GM18951 (cell line): ENCODE measurements around the gene AKR1A1.
"Not testable (repeated sequence)": the region's sequence is repeated elsewhere in the genome, so short reads cannot be mapped to it uniquely, and the experiment has no call there.

Experiments used
- POLR2A ChIP-seq: IDR thresholded peaks from 4 replicates; pipeline ENCODE4 v1.6.1; 2011; ENCODE audit warnings: mild to moderate bottlenecking; ENCODE audit not compliant: insufficient read length, insufficient read depth; ENCODE audit errors: extremely low read depth
- in situ Hi-C: fragments of 300-500 bp; cut with MboI; formaldehyde crosslinking; loops from one replicate; pipeline ENCODE4 v1.12.0; 2022; ENCODE audit warnings: low sequenced_read_pairs, mixed read lengths, inconsistent platforms; ENCODE audit not compliant: unreplicated experiment

AKR1A1 gene

DNA sequence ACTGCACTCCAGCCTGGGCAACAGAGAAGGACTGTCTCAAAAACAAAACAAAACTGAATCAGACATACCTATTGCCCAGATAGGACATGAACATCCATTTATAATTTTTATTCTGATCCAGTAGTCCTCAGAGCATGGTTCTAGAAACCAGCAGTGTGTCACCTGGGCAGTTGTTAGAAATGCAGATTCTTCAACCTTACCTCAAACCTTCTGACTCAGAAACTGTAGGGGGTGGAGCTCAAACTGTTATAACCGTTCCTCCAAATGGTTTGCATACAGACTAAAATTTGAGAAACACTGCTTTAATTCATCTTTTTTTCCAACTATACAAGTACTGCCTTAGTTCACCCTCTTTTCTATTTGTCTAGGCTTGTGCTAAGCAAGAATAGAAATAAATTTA, 39.2 kb downstream of the AKR1A1 start:
- no peak for TF ChIP-seq POLR2A
- in situ Hi-C loops: loop anchor here (10.0 kb wide), 1 partner anchor 225 kb away; no protein-coding TSS in a partner anchor

DNA sequence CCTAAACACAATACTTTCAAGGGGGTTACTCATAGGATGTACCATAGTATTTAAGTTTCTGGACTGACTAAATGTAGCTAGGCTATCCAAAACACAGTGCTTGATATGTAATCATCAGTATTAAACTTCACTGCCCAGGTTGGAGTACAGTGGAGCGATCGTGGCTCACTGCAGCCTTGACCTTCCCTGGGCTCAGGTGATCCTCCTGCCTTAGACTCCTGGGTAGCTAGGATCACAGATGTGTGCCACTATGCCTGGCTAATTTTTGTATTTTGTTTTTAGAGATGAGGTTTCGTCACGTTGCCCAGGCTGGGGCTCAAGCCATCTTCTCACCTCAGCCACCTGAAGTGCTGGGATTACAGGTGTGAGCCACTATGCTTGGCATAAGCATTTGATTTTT, 43.8 kb downstream of the AKR1A1 start:
- in situ Hi-C loops: no loop called here
- no peak for TF ChIP-seq POLR2A

DNA sequence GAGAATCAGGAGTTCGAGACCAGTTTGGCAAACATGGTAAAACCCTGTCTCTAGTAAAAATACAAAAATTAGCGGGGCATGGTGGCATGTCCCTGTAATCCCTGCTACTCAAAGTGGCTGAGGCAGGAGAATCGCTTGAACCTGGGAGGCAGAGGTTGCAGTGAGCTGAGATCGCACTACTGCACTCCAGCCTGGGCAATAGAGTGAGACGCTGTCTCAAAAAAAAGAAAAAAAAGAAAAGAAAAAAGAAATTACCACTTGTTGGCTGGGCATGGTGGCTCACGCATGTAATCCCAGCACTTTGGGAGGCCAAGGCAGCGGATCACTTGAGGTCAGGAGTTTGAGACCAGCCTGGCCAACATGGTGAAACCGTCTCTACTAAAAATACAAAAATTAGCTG, 46.1 kb downstream of the AKR1A1 start:
- in situ Hi-C loops: not testable (repeated sequence)

DNA sequence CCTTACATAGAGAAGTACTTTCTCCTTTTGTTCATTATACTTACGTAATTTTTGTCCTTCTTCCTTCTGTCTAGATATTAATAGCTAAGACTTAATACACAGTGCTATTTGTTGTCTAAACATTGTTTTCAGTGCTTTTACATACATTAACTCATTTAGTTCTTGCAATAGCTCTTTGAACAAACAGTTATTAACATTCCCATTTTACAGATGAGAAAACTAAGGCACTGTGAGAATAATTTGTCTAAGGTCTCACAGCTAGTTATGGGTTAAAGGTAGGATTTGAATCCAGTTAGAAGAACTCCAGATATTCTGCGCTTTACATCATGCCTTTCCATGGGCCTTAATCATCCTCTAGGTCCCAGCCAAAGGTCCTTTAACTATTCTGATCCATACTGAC, 53.6 kb downstream of the AKR1A1 start:
- TF ChIP-seq POLR2A: no peak
- in situ Hi-C loops: no loop called here

DNA sequence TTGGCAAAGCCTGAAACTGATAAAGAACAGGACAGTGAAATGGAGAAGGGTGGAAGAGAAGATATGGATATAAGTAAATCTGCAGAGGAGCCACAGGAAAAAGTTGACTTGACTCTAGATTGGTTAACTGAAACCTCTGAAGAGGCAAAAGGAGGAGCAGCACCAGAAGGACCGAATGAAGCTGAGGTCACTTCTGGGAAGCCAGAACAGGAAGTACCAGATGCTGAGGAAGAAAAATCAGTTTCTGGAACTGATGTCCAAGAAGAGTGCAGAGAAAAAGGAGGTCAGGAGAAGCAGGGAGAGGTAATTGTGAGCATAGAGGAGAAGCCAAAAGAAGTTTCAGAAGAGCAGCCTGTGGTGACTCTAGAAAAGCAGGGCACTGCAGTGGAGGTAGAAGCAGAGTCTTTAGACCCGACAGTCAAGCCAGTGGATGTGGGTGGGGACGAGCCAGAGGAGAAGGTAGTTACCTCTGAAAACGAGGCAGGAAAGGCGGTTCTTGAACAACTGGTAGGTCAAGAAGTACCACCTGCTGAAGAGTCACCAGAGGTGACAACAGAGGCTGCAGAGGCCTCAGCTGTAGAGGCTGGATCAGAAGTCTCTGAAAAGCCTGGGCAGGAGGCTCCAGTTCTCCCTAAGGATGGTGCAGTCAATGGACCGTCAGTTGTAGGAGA, 56.9 kb downstream of the AKR1A1 start:
- in situ Hi-C loops: no loop called here
- TF ChIP-seq POLR2A: no peak

DNA sequence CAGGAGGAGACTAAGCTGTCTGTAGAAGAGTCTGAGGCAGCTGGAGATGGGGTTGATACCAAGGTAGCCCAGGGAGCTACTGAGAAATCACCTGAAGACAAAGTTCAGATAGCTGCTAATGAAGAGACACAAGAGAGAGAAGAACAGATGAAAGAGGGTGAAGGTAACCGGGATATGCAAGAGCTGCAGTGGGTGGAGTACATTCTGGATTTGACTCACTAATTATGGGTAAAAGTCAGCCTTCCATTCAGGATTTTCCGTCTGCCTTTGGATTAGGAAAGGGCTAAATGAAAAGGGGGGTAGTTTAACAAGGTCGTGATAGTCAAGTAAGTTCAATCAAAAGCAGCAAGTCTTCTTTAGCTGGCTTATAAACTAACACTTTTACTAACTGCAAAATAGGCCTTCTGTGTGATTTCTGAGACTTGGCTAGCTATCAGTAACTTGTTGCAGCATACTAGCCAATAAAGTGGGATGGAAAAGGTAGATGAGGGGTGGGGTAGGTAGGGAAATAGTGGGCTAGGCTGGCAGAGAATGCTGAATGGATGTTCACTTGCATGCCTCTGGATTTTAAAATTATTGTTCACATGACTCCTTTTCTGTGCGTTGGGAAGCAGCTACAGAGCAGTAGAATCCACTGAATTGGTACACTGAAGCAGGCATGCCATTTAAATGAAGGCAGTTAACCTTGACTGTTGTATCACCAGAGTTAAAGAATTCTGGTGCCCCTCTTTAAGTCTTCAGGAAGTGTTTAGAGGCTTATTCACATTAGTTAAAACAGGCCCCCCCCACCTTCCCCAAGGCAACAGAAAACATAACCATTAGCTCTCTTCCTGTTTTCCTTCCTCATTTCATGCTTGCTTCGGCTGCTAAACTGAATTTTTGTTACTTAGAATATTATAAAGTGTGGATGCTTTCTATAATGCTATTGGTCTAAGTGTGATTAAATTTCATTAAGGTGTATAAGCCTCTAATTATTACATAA, 57.8 kb downstream of the AKR1A1 start:
- no peak for TF ChIP-seq POLR2A
- in situ Hi-C loops: no loop called here

DNA sequence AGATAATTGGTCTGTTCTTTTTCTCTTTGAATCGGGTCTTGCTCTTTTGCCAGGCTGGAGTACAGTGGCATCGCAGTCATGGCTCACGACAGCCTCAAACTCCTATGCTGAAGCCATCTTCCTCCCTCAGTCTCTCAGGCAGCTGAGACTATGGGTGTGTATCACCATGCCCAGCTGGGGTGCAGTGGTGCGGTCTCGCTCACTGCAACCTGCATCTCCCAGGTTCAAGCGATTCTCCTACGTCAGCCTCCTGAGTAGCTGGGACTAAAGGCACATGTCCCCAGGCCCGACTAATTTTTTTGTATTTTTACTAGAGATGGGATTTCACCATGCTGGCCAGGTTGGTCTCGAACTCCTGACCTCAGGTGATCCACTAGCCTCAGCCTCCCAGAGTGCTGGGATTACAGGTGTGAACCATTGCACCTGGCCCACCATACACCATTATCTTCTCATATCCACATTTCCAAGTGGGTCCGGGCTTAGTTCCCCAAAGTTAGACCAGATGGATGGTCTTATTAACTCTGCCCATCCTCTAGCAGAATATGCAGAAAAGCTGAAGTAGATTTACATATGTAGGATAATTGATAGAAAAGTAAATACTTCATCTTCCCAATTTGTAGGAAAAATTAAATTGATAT, 60.1 kb downstream of the AKR1A1 start:
- in situ Hi-C loops: no loop called here
- no peak for TF ChIP-seq POLR2A

DNA sequence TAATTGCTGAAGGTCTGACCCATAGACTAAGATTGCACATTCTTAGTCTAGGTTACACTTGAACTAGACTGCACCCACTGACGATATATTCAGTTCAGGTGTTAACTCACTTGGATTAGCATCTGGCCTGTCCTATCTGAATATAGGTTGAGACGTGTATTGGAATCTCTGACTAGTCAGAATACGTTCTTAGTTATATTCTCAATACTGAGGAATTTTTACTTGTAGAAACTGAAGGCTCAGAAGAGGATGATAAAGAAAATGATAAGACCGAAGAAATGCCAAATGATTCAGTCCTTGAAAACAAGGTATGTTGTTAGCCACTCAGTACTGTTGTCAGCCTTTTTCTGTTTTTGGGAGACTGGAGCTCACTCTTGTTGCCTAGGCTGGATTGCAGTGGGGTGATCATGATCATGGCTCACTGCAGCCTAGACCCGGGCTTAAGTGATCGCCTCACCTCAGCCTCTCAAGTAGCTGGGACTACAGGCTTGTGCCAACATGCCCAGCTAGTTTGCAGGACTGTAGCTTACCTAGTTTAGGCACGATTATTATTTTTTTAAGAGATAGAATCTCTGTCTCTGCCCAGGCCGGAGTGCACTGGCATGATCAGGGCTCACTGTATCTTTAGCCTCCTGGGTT, 62.4 kb downstream of the AKR1A1 start:
- in situ Hi-C loops: no loop called here
- no peak for TF ChIP-seq POLR2A

DNA sequence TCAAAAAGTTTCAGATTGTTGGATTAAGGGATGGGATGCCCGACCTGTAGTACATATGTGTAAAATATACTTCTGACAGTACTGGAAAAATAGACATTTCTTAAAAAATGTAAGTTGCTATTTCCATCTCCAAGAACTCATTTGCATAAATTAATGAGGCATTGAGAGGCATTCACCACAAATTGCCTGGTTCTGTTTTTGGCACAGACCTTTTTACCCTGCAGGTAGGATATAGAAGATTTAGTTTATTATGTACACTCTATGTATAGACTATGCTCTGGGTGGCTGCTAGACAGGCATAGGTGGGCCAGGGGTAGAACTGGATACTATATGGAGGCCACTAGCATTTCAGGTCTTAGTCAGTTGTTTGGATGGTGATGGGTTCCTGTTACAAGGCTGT, 65.3 kb downstream of the AKR1A1 start:
- TF ChIP-seq POLR2A: no peak
- in situ Hi-C loops: no loop called here

DNA sequence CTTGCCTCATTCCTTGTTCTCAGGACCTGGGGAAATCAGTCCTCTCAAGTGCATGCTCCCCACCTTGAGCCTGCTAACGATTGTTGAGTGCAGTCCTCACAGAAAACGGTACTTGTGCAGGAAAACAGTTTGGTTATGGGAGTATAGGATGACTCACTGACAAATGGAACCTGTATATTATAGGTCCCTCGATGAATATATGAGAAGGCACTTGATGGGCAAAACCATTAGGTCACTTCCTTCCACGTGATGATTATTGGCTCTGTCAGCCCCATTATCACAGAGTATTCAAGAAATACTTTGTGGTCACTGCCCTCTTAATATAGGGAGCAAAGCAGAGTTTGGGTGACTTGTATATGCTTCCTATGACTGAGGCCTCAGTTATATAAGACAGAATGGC, 67.0 kb downstream of the AKR1A1 start:
- in situ Hi-C loops: no loop called here
- no peak for TF ChIP-seq POLR2A

DNA sequence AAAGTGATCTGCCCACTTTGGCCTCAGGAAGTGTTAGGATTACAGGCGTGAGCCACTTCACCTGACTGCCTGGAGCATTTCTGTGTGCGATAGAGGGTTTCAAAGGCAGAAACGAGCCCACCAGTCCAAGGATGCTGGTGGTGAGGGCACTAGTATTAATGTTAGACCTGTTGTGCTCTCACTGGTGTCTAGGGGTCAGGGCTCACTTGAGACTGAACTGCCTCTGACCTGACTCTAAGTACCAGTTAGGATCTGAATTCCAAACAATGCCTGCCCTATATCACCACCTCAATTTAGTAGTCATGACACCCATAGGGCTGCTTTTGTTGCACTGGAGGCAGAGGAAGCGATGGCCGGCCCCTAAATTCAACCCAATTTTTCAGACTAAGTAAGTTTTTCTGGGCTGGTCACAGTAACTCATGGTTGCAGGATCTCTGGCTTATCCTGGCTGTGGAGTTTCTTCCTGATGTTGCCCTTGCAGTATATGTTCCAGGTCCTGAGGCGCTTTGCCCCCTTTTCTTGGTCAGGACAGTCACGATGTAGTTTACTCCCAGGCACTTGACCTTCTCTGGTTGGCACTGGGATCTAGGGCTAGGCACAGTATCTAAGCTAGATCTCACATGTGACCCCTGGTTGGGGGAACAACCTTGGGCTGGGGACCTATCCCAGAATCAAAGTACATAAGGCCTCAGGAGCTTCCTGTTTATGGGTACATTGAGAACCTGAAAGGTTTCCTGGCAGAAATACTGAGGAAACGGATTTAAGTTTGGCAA, 68.7 kb downstream of the AKR1A1 start:
- in situ Hi-C loops: no loop called here

More for the DNA sequence above, 68.7 kb downstream of the AKR1A1 start:
- no peak for TF ChIP-seq POLR2A
